ENCODE results near the gene NUAK1. TPM values are rescaled to one million over a fixed set of nuclear protein-coding genes. Genes with fewer than 3 reads are reported as not detected.

NUAK1 gene
- total RNA-seq, 1 experiment from 2014 or later = 7.4 TPM

- intact Hi-C loops (cut with micrococcal nuclease) = no loop called here
Measured at GRCh38 chr12:106088246-106088808, 50.4 kb downstream of the NUAK1 start.

GRCh38 chr12:106086696-106087095 lies 52.1 kb downstream of the NUAK1 start:
- H2AFZ ChIP-seq (ENCODE audit: low read depth, low read length, poor library complexity, severe bottlenecking) = no peak overlapping the region
- H4K20me1 ChIP-seq (ENCODE audit: insufficient read depth) = no peaks in the 10 kb centered on the region
- H3K36me3 ChIP-seq (ENCODE audit: control insufficient read depth in 1 of 2, insufficient read depth in 2 of 2, low read length in 2 of 2) = no peaks in the 10 kb centered on the region
- no peaks in the 10 kb centered on the region for H3K27me3 ChIP-seq (ENCODE audit: insufficient read depth, low read length)
- DNase-seq (ENCODE audit: low read depth, low spot score) (no peak), ATAC-seq (no peak)
- no peak for TF ChIP-seq POLR2AphosphoS5 (IDR thresholded peaks at IDR 0.05; ENCODE audit: low read depth, low read length)
- no peak for TF ChIP-seq FOSL1 (IDR thresholded peaks at IDR 0.05; ENCODE audit: low read depth)
- TF ChIP-seq YY1 (IDR thresholded peaks at IDR 0.05; ENCODE audit: extremely low read depth, insufficient replicate concordance, low read depth, low read length) = no peak
- TF ChIP-seq EGR1 (IDR thresholded peaks at IDR 0.05; ENCODE audit: low read depth) = no peak
- no peak overlapping the region for H3K27ac ChIP-seq (ENCODE audit: low read depth, low read length)
- POLR2A ChIA-PET = no interaction called here
- no peak overlapping the region for H3K4me3 ChIP-seq (replicated peaks in 1 of 2; ENCODE audit: low read depth in 1 of 2, low read length in 2 of 2)
- no peaks in the 10 kb centered on the region for H3K79me2 ChIP-seq (ENCODE audit: insufficient read depth, low read length)
- H3K4me2 ChIP-seq (ENCODE audit: low read length) = no peak overlapping the region
- H3K9ac ChIP-seq (ENCODE audit: low read length) = no peak overlapping the region
- BruUV-seq (replicated peaks) = no TSS peak
- RAD21 ChIA-PET (ENCODE audit: low non-redundant PET in 1 of 2, low total read pairs in 2 of 2, uncharacterized antibody in 2 of 2, unreplicated experiment in 2 of 2) = no interaction called here
- intact Hi-C loops (cut with micrococcal nuclease) = no loop called here
- CTCF ChIA-PET = no interaction called here
- H3K4me1 ChIP-seq (ENCODE audit: control insufficient read depth in 1 of 2, insufficient read depth in 2 of 2, low read length in 2 of 2) = peaks cover 16 to 18% of the 10 kb centered on the region in 2 experiments
- no peaks in the 10 kb centered on the region for H3K9me3 ChIP-seq (ENCODE audit: control insufficient read depth in 1 of 2, insufficient read depth in 1 of 2, low read depth in 1 of 2, low read length in 2 of 2)
- no peaks in the 10 kb centered on the region for H3K9me2 ChIP-seq (ENCODE audit: insufficient read depth)

More at GRCh38 chr12:106088246-106088808, 50.4 kb downstream of the NUAK1 start:
- no peak overlapping the region for H3K4me3 ChIP-seq (replicated peaks in 1 of 2; ENCODE audit: low read depth in 1 of 2, low read length in 2 of 2)
- POLR2A ChIA-PET = no interaction called here
- RAD21 ChIA-PET (ENCODE audit: low non-redundant PET in 1 of 2, low total read pairs in 2 of 2, uncharacterized antibody in 2 of 2, unreplicated experiment in 2 of 2) = no interaction called here
- H3K27ac ChIP-seq (ENCODE audit: low read depth, low read length) = no peak overlapping the region
- no peaks in the 10 kb centered on the region for H3K27me3 ChIP-seq (ENCODE audit: insufficient read depth, low read length)
- no peaks in the 10 kb centered on the region for H3K9me3 ChIP-seq (ENCODE audit: control insufficient read depth in 1 of 2, insufficient read depth in 1 of 2, low read depth in 1 of 2, low read length in 2 of 2)
- no peaks in the 10 kb centered on the region for H3K79me2 ChIP-seq (ENCODE audit: insufficient read depth, low read length)
- CTCF ChIA-PET = no interaction called here
- no peak for TF ChIP-seq SP1 (IDR thresholded peaks at IDR 0.05; ENCODE audit: low read depth)
- no peak for TF ChIP-seq SIN3A (IDR thresholded peaks at IDR 0.05; ENCODE audit: low read depth)
- no peak for TF ChIP-seq ZNF274 (IDR thresholded peaks at IDR 0.05; ENCODE audit: low read depth, low read length)
- TF ChIP-seq RAD21 (IDR thresholded peaks at IDR 0.05; ENCODE audit: low read depth) = no peak
- DNase-seq (ENCODE audit: low read depth, low spot score) = no peak
- no peak overlapping the region for H2AFZ ChIP-seq (ENCODE audit: low read depth, low read length, poor library complexity, severe bottlenecking)
- no peak for ATAC-seq
- H3K9me2 ChIP-seq (ENCODE audit: insufficient read depth) = no peaks in the 10 kb centered on the region
- no peaks in the 10 kb centered on the region for H3K36me3 ChIP-seq (ENCODE audit: control insufficient read depth in 1 of 2, insufficient read depth in 2 of 2, low read length in 2 of 2)
- H3K4me1 ChIP-seq (ENCODE audit: control insufficient read depth in 1 of 2, insufficient read depth in 2 of 2, low read length in 2 of 2) = peaks cover 15 to 17% of the 10 kb centered on the region in 2 experiments
- no TSS peak for BruUV-seq (replicated peaks)
- H4K20me1 ChIP-seq (ENCODE audit: insufficient read depth) = no peaks in the 10 kb centered on the region
- no peak overlapping the region for H3K9ac ChIP-seq (ENCODE audit: low read length)
- no peak overlapping the region for H3K4me2 ChIP-seq (ENCODE audit: low read length)

All from HCT116 (cell line).